Left lung (tissue), 10 donors: ENCODE data around the gene COL24A1. TPM values are rescaled to one million over a fixed set of nuclear protein-coding genes. Genes with fewer than 3 reads are reported as not detected.
A peak's percentile ranks its signal among the peaks of the same experiment; 100 is the strongest.

ENCODE experiments used
- ATAC-seq: fragments of 200-7000 bp; cut with Tn5 transposase; one replicate; pipeline ENCODE4 v1.9.1; 2020; ENCODE audit warnings: moderate library complexity
- DNase-seq, 4 donors: peaks; one replicate each; pipeline ENCODE4 v3.0.0-alpha.2; 2013 to 2020
- H3K27ac ChIP-seq, 2 donors: fragments of 200-600 bp; sonication (generic) in 1 of 2; one replicate each; pipeline versions ENCODE4 v1.5.0 to v1.8.0; 2020 to 2021
- H3K27me3 ChIP-seq, 2 donors: fragments of 200-600 bp; sonication (generic) in 1 of 2; one replicate each; pipeline versions ENCODE4 v1.5.0 to v1.8.0; 2020 to 2021
- H3K36me3 ChIP-seq, 2 donors: fragments of 200-600 bp; sonication (generic) in 1 of 2; one replicate each; pipeline versions ENCODE4 v1.5.0 to v1.8.0; 2020 to 2021
- H3K4me1 ChIP-seq, 2 donors: fragments of 200-600 bp; one replicate each; pipeline ENCODE4 v1.8.0; 2021
- H3K4me3 ChIP-seq, 2 donors: fragments of 200-600 bp; sonication (generic) in 1 of 2; one replicate each; pipeline versions ENCODE4 v1.5.0 to v1.8.0; 2020 to 2021; ENCODE audit warnings: mild to moderate bottlenecking in 1 of 2
- H3K9me3 ChIP-seq, 2 donors: fragments of 200-600 bp; sonication (generic) in 1 of 2; one replicate each; pipeline versions ENCODE4 v1.5.0 to v1.8.0; 2020 to 2021
- CTCF ChIP-seq, 2 donors: fragments of 200-600 bp; sonication (generic) in 1 of 2; IDR thresholded peaks; one replicate each; pipeline versions ENCODE4 v1.5.0 to v1.8.0; 2021; ENCODE audit warnings: antibody characterized with exemption in 2 of 2
- intact Hi-C, 2 donors: fragments of 100-400 bp; cut with DNase I; formaldehyde crosslinking; loops; one replicate each; pipeline versions ENCODE4 v1.11.2 to v1.14.2; 2022
- polyA plus RNA-seq, 6 donors: library from polyadenylated mRNA; unstranded; fragments of 120-200 nt; gene quantifications; one replicate each; pipeline ENCODE4 v1.2.1, GENCODE V29; 2013; ENCODE audit not compliant: insufficient read length in 6 of 6
- total RNA-seq, 2 donors: library from RNA; stranded (reverse); fragmentation: NEBNext Ultra II Directional; extraction: Animal tissue kit (Norgen Biotek cat#: 25700); gene quantifications; one replicate each; pipeline ENCODE4 v1.2.1, GENCODE V29; 2021
- donor health status: DM: no; HTN: yes; CAD: no.
- donor health status: DM: no; HTN: no; CAD: no.

Gene COL24A1
- total and polyA plus RNA-seq, 8 donors, result 0.84 to 40.8 (median 29.1) TPM

GRCh38 chr1:86069757-86070145 lies 86.8 kb downstream of the COL24A1 start:
- TF ChIP-seq CTCF (IDR thresholded peaks at IDR 0.05), result no peak
- Histone ChIP-seq H3K36me3 (no peaks in the 10 kb centered on the region), H3K4me3 (no peak overlapping the region), H3K27ac (no peak overlapping the region), H3K4me1 (no peaks in the 10 kb centered on the region), H3K27me3 (no peaks in the 10 kb centered on the region), H3K9me3 (no peaks in the 10 kb centered on the region)
- intact Hi-C loops, result no loop called here
- ATAC-seq, result no peak
- no peak for DNase-seq

GRCh38 chr1:86068841-86069756 lies 87.5 kb downstream of the COL24A1 start:
- H3K4me1 ChIP-seq, result no peaks in the 10 kb centered on the region
- H3K27me3 ChIP-seq, result no peaks in the 10 kb centered on the region
- H3K9me3 ChIP-seq, result no peaks in the 10 kb centered on the region
- DNase-seq (no peak), ATAC-seq (no peak)
- no peak overlapping the region for H3K27ac ChIP-seq
- TF ChIP-seq CTCF (IDR thresholded peaks at IDR 0.05), result no peak
- no peak overlapping the region for H3K4me3 ChIP-seq
- no peaks in the 10 kb centered on the region for H3K36me3 ChIP-seq
- intact Hi-C loops, result no loop called here

DNA sequence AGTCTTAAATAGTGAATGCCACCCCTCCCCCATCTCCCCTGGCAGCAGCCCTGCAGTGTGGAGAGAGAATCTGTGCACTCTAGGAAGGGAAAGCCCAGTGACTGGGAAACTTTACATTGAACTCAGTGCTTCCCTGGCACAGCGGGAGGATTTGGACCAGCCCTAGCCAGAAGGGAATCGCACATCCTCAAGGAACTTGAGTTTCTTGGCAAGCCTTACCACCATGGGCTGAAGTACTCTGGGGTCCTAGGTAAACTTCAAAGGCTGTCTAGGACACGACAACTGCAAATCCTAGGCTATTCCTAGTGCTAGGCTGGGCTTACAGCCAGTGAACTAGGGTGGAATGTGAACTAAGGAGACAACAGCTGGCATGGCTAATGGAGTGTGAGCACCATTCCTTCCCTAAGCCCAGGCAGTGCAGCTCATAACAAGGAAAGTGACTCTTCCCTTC lies 88.3 kb downstream of the COL24A1 start:
- no peaks in the 10 kb centered on the region for H3K36me3 ChIP-seq
- no peak overlapping the region for H3K27ac ChIP-seq
- no peak for ATAC-seq
- no peak for DNase-seq
- H3K4me1 ChIP-seq, result no peaks in the 10 kb centered on the region
- intact Hi-C loops, result no loop called here
- H3K27me3 ChIP-seq, result no peaks in the 10 kb centered on the region
- H3K4me3 ChIP-seq, result no peak overlapping the region
- no peak for TF ChIP-seq CTCF (IDR thresholded peaks at IDR 0.05)
- no peaks in the 10 kb centered on the region for H3K9me3 ChIP-seq

DNA sequence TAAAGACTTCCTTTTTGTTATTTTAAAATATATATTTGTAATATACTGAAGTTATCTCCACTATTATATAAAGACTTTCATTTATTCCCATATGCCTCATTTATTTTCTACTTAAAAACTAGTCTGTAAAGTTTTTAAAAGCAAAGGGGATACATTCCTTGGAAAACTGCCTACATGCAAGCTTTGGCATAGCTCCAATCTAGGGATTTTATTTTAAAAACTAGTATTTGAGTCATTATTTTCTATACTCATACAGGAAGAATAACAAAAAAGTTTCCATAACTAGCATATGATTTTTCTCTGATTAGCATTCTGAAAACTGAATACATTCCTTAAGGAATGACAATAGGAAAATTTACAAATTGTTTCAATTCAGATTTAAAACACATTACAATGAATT lies 88.9 kb downstream of the COL24A1 start:
- no peak for TF ChIP-seq CTCF (IDR thresholded peaks at IDR 0.05)
- Histone ChIP-seq H3K36me3 (no peaks in the 10 kb centered on the region), H3K9me3 (no peaks in the 10 kb centered on the region), H3K4me1 (no peaks in the 10 kb centered on the region), H3K4me3 (no peak overlapping the region), H3K27ac (no peak overlapping the region), H3K27me3 (no peaks in the 10 kb centered on the region)
- ATAC-seq (no peak), DNase-seq (peak in 1 of 4 donors; percentile 10)
- intact Hi-C loops, result no loop called here

- intact Hi-C loops, result no loop called here
- no peak for DNase-seq
- ATAC-seq, result no peak
- H3K36me3 ChIP-seq, result no peaks in the 10 kb centered on the region
- no peak overlapping the region for H3K4me3 ChIP-seq
- H3K4me1 ChIP-seq, result no peaks in the 10 kb centered on the region
- TF ChIP-seq CTCF (IDR thresholded peaks at IDR 0.05), result no peak
- H3K9me3 ChIP-seq, result no peaks in the 10 kb centered on the region
- H3K27me3 ChIP-seq, result no peaks in the 10 kb centered on the region
- H3K27ac ChIP-seq, result no peak overlapping the region
Measured at GRCh38 chr1:86064899-86065298, 91.7 kb downstream of the COL24A1 start.
